GM12878 (cell line): ENCODE data around the gene LRIT2. TPM values are rescaled to one million over a fixed set of nuclear protein-coding genes. Genes with fewer than 3 reads are reported as not detected.

Experiments
- CHD2 ChIP-seq: IDR thresholded peaks from 2 replicates; pipeline ENCODE4 v1.6.1; 2011; ENCODE audit warnings: low read depth, low read length, improper control_type of control experiment, borderline replicate concordance
- CREM ChIP-seq: IDR thresholded peaks from 2 replicates; pipeline ENCODE4 v1.6.1; 2014; ENCODE audit warnings: antibody characterized with exemption, low read depth
- E4F1 ChIP-seq: fragments of 450-650 bp; IDR thresholded peaks from 2 replicates; pipeline ENCODE4 v1.6.1; 2018; ENCODE audit warnings: borderline replicate concordance, mild to moderate bottlenecking; ENCODE audit not compliant: partially characterized antibody
- EP300 ChIP-seq, 2 experiments: fragments of 150-350 bp in 1 of 2; IDR thresholded peaks; 2 replicates each; pipeline ENCODE4 v1.6.1; 2011 to 2012; ENCODE audit warnings: low read depth in 2 of 2, low read length in 2 of 2, borderline replicate concordance in 1 of 2, improper control_type of control experiment in 1 of 2, inconsistent platforms in 1 of 2; ENCODE audit not compliant: control insufficient read depth in 1 of 2
- GABPA ChIP-seq: IDR thresholded peaks from 2 replicates; pipeline ENCODE4 v1.6.1; 2014; ENCODE audit warnings: antibody characterized with exemption, low read depth, mild to moderate bottlenecking, inconsistent platforms
- IKZF2 ChIP-seq, 2 experiments: fragments of 450-650 bp; IDR thresholded peaks; 2 replicates each; pipeline ENCODE4 v1.6.1; 2017; ENCODE audit warnings: mild to moderate bottlenecking in 2 of 2, moderate library complexity in 2 of 2
- MEF2A ChIP-seq: IDR thresholded peaks from 2 replicates; pipeline ENCODE4 v1.6.1; 2011; ENCODE audit warnings: low read depth, mild to moderate bottlenecking, low read length, moderate library complexity; ENCODE audit not compliant: insufficient read depth
- NR2C2 ChIP-seq: IDR thresholded peaks from 2 replicates; pipeline ENCODE4 v1.6.1; 2011; ENCODE audit warnings: borderline replicate concordance, low read depth; ENCODE audit not compliant: control insufficient read depth, insufficient read length
- POLR2A ChIP-seq: IDR thresholded peaks from 2 replicates; pipeline ENCODE4 v1.6.1; 2011; ENCODE audit warnings: low read depth, mild to moderate bottlenecking, low read length
- POU2F2 ChIP-seq: IDR thresholded peaks from 3 replicates; pipeline ENCODE4 v1.6.1; 2011; ENCODE audit warnings: low read depth, mild to moderate bottlenecking, low read length, borderline replicate concordance
- RELA ChIP-seq: fragments of 450-650 bp; IDR thresholded peaks from 2 replicates; pipeline ENCODE4 v1.8.0; 2014; ENCODE audit warnings: borderline replicate concordance; ENCODE audit not compliant: partially characterized antibody
- SMARCA5 ChIP-seq: fragments of 450-650 bp; IDR thresholded peaks from 2 replicates; pipeline ENCODE4 v1.6.1; 2017; ENCODE audit warnings: mild to moderate bottlenecking
- TCF7 ChIP-seq: IDR thresholded peaks from 2 replicates; pipeline ENCODE4 v1.6.1; 2014; ENCODE audit warnings: antibody characterized with exemption, borderline replicate concordance
- USF1 ChIP-seq: IDR thresholded peaks from 2 replicates; pipeline ENCODE4 v1.6.1; 2011; ENCODE audit warnings: borderline replicate concordance, low read depth, mild to moderate bottlenecking, moderate library complexity, mixed read lengths, low read length; ENCODE audit not compliant: insufficient read depth; ENCODE audit errors: extremely low read length
- YBX1 ChIP-seq: fragments of 450-650 bp; IDR thresholded peaks from 2 replicates; pipeline ENCODE4 v1.6.1; 2016; ENCODE audit warnings: antibody characterized with exemption
- ZBTB33 ChIP-seq: fragments of 450-650 bp; IDR thresholded peaks from 2 replicates; pipeline ENCODE4 v1.6.1; 2017; ENCODE audit warnings: mild to moderate bottlenecking
- ZNF217 ChIP-seq: fragments of 450-650 bp; IDR thresholded peaks from 2 replicates; pipeline ENCODE4 v1.6.1; 2017; ENCODE audit warnings: antibody characterized with exemption, mild to moderate bottlenecking
- polyA plus RNA-seq, 11 experiments: library from polyadenylated mRNA; depleted of rRNA in 4 of 11; unstranded in 6 of 11; stranded (reverse) in 5 of 11; fragments of >200 nt; fragmentation: Nextera tagmentation in 4 of 11; fragmentation: Illumina TruSeq in 1 of 11; extraction: Ambion mirVana in 4 of 11; extraction: Trizol in 1 of 11; gene quantifications; 1 replicate in 1 of 11; 2 replicates in 10 of 11; pipeline versions ENCODE4 v1.2.1 to v1.2.3, GENCODE V29; 2011 to 2016; ENCODE audit warnings: inconsistent platforms in 2 of 11, missing spikeins in 2 of 11, low read depth in 1 of 11
- total RNA-seq, 4 experiments: library from RNA; depleted of rRNA in 3 of 4; stranded (reverse); fragments of >200 nt in 3 of 4; fragmentation: Illumina TruSeq in 1 of 4; extraction: Trizol in 1 of 4; gene quantifications; 2 replicates each; pipeline versions ENCODE4 v1.2.1 to v1.2.3, GENCODE V29; 2013 to 2021

Gene LRIT2
- total and polyA plus RNA-seq, 10 of the 15 experiments (the other 5 are each of a cell fraction or from before 2014, with no cell fraction given): not detected

- TF ChIP-seq POU2F2 (no peak), ZBTB33 (no peak), NR2C2 (no peak), EP300 (IDR thresholded peaks at IDR 0.05; ENCODE audit: borderline replicate concordance in 1 of 2, control insufficient read depth in 1 of 2, low read depth in 2 of 2, low read length in 2 of 2) (no peak), USF1 (peak; percentile 79), CREM (no peak), YBX1 (no peak), CHD2 (0 out of 2 replicates have a peak, but pooled peaks have one; percentile 29), GABPA (no peak), RELA (no peak), SMARCA5 (peak; percentile 68; the same call in 1 of the 2 replicates), POLR2A (peak; percentile 34; the same call in 1 of the 2 replicates), E4F1 (no peak), MEF2A (no peak), IKZF2 (IDR thresholded peaks at IDR 0.05) (no peak; a peak in 1 of 4 replicates), ZNF217 (peak; percentile 38; the same call in 1 of the 2 replicates), TCF7 (no peak)
Observed at GRCh38 chr10:84172467-84173356, 52.6 kb downstream of the LRIT2 start (continued).
